NK-92 (cell line): ENCODE data around the gene ANO1.

Experiments used
- DNase-seq: peaks from one replicate; lab custom pipeline; 2025; ENCODE audit not compliant: unreplicated experiment; lab: John Stamatoyannopoulos, UW

The ANO1 gene

GRCh38 chr11:70133771-70134335 is 55.7 kb downstream of the ANO1 start:
- no peak for DNase-seq

- DNase-seq, result no peak
These were observed 56.4 kb downstream of the ANO1 start for GRCh38 chr11:70134490-70134889.

- no peak for DNase-seq
These were observed 57.0 kb downstream of the ANO1 start for GRCh38 chr11:70135142-70135541.

- DNase-seq, result no peak
These were observed 57.5 kb downstream of the ANO1 start for GRCh38 chr11:70135625-70136059.

GRCh38 chr11:70137383-70137782 is 59.3 kb downstream of the ANO1 start:
- DNase-seq, result no peak

GRCh38 chr11:70138403-70138802 is 60.3 kb downstream of the ANO1 start:
- DNase-seq, result no peak

GRCh38 chr11:70139785-70140410 is 61.8 kb downstream of the ANO1 start:
- no peak for DNase-seq

- no peak for DNase-seq
These were observed 62.8 kb downstream of the ANO1 start for GRCh38 chr11:70140711-70141485.

GRCh38 chr11:70141486-70142220 is 63.5 kb downstream of the ANO1 start:
- no peak for DNase-seq

GRCh38 chr11:70142221-70142875 is 64.2 kb downstream of the ANO1 start:
- DNase-seq, result no peak

GRCh38 chr11:70144262-70144661 is 66.1 kb downstream of the ANO1 start:
- no peak for DNase-seq

GRCh38 chr11:70145071-70145470 is 67.0 kb downstream of the ANO1 start:
- DNase-seq, result no peak

- DNase-seq, result no peak
These were observed 67.7 kb downstream of the ANO1 start for GRCh38 chr11:70145841-70146240.

GRCh38 chr11:70146299-70146698 is 68.2 kb downstream of the ANO1 start:
- DNase-seq, result no peak

- DNase-seq, result no peak
These were observed 68.9 kb downstream of the ANO1 start for GRCh38 chr11:70146895-70147520.

GRCh38 chr11:70147668-70148067 is 69.6 kb downstream of the ANO1 start:
- no peak for DNase-seq

- no peak for DNase-seq
These were observed 73.6 kb downstream of the ANO1 start for GRCh38 chr11:70151671-70152070.

GRCh38 chr11:70153133-70153727 is 75.1 kb downstream of the ANO1 start:
- no peak for DNase-seq

GRCh38 chr11:70155386-70155785 is 77.3 kb downstream of the ANO1 start:
- DNase-seq, result no peak
